ENCODE measurements around the gene TOR4A.

TOR4A gene

GRCh38 chr9:137309368-137310188, 32.1 kb downstream of the TOR4A start:
- DNase-seq, result no peak

- DNase-seq, result no peak
Observed at GRCh38 chr9:137310189-137311052, 32.9 kb downstream of the TOR4A start.

GRCh38 chr9:137311171-137311985, 33.9 kb downstream of the TOR4A start:
- DNase-seq, result no peak

- no peak for DNase-seq
Observed at GRCh38 chr9:137311986-137312851, 34.7 kb downstream of the TOR4A start.

- no peak for DNase-seq
Observed at GRCh38 chr9:137312852-137313325, 35.4 kb downstream of the TOR4A start.

- no peak for DNase-seq
Observed at GRCh38 chr9:137313326-137313936, 35.9 kb downstream of the TOR4A start.

GRCh38 chr9:137313956-137314560, 36.5 kb downstream of the TOR4A start:
- DNase-seq, result no peak

- DNase-seq, result no peak
Observed at GRCh38 chr9:137314561-137315560, 37.3 kb downstream of the TOR4A start.

- no peak for DNase-seq
Observed at GRCh38 chr9:137315581-137316011, 38.1 kb downstream of the TOR4A start.

GRCh38 chr9:137316012-137316981, 38.8 kb downstream of the TOR4A start:
- DNase-seq, result no peak

GRCh38 chr9:137317021-137317717, 39.6 kb downstream of the TOR4A start:
- DNase-seq, result no peak

GRCh38 chr9:137317718-137318511, 40.4 kb downstream of the TOR4A start:
- DNase-seq, result no peak

GRCh38 chr9:137318602-137319001, 41.1 kb downstream of the TOR4A start:
- no peak for DNase-seq

GRCh38 chr9:137319011-137319738, 41.6 kb downstream of the TOR4A start:
- no peak for DNase-seq

- DNase-seq, result no peak
Observed at GRCh38 chr9:137319739-137320551, 42.4 kb downstream of the TOR4A start.
